ENCODE measurements around the gene TMEM126B. TPM values are rescaled to one million over a fixed set of nuclear protein-coding genes. Genes with fewer than 3 reads are reported as not detected.
A peak's percentile ranks its signal among the peaks of the same experiment; 100 is the strongest.

TMEM126B gene
- total RNA-seq, 4 donors from 2014 or later: 29.9 to 48.3 (median 42.6) TPM

DNA sequence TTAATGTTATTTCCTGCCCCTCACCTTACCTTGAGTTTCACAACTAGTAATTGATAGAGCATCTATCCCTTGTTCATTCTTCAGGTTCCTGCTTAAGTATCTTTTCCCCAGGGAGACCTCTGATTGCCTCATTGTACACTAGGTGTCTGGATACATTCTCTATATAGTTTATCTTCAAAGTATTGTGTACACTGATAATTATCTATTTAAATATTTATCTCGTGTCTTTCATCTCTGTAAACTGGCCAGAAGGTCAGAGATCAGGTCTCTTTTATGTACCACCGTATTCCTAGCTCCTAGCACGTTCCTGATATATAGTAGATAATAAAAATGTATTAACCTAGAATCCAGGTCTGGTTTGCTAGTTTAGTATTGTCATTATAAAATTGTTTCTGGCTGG, 6.4 kb downstream of the TMEM126B start:
- Histone ChIP-seq H3K9me3 (no peaks in the 10 kb centered on the region), H3K27ac (no peak overlapping the region), H3K4me1 (peaks cover 0 to 10% (median 3%) of the 10 kb centered on the region in 4 donors), H3K36me3 (peaks cover 0 to 39% (median 11%) of the 10 kb centered on the region in 4 donors), H3K27me3 (no peaks in the 10 kb centered on the region), H3K4me3 (no peak overlapping the region)
- intact Hi-C loops (cut with DNase I; ENCODE audit: low total_unique reads): no loop called here
- in situ Hi-C loops (cut with MboI; ENCODE audit: low pct_ligation_motif_present in 1 of 4, low pct_unique_long_range_greater_than_20kb in 1 of 4, low sequenced_read_pairs in 3 of 4): no loop called here
- TF ChIP-seq EP300 (IDR thresholded peaks at IDR 0.05; ENCODE audit: low read depth) (no peak), POLR2AphosphoS5 (IDR thresholded peaks at IDR 0.05) (no peak), POLR2A (IDR thresholded peaks at IDR 0.05) (no peak)
- TF ChIP-seq, protein P1, sequence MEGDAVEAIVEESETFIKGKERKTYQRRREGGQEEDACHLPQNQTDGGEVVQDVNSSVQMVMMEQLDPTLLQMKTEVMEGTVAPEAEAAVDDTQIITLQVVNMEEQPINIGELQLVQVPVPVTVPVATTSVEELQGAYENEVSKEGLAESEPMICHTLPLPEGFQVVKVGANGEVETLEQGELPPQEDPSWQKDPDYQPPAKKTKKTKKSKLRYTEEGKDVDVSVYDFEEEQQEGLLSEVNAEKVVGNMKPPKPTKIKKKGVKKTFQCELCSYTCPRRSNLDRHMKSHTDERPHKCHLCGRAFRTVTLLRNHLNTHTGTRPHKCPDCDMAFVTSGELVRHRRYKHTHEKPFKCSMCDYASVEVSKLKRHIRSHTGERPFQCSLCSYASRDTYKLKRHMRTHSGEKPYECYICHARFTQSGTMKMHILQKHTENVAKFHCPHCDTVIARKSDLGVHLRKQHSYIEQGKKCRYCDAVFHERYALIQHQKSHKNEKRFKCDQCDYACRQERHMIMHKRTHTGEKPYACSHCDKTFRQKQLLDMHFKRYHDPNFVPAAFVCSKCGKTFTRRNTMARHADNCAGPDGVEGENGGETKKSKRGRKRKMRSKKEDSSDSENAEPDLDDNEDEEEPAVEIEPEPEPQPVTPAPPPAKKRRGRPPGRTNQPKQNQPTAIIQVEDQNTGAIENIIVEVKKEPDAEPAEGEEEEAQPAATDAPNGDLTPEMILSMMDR (IDR thresholded peaks at IDR 0.05): no peak
- no peak for DNase-seq
- 74 to 79% methylated on average over 3 of the region's 3 CpGs for WGBS, 2 donors (ENCODE audit: low coverage in 1 of 2)

DNA sequence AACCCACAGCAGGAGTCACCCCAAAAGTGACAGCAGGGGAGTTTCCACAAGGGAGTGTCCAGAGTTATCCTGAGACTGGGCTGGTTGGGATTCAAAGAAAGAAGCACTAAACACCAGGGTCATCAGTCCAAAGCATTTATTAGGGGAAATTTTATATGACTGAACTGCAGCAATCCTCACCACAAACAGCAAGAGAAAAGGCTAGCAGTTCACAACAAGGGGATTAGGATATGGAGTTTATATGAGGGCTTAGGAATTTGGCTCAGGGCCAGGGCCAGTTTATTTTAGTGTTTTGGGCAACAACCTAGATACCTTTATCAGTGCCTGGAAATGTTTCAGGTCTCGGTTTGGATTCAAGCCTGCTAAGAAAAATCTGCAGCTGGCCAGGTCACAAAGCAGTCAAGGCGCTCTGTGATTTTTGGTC, 14.8 kb downstream of the TMEM126B start:
- WGBS, 2 donors (ENCODE audit: low coverage in 1 of 2): 47% methylated on average over 2 of the region's 2 CpGs; no CpG with 5 or more reads in 1 of the 2 donors
- intact Hi-C loops (cut with DNase I; ENCODE audit: low total_unique reads): no loop called here
- Histone ChIP-seq H3K4me3 (no peak overlapping the region), H3K9me3 (no peaks in the 10 kb centered on the region), H3K36me3 (no peaks in the 10 kb centered on the region), H3K27me3 (no peaks in the 10 kb centered on the region), H3K27ac (no peak overlapping the region), H3K4me1 (peaks cover 1 to 12% (median 6%) of the 10 kb centered on the region in 4 donors)
- TF ChIP-seq POLR2A (IDR thresholded peaks at IDR 0.05): no peak
- TF ChIP-seq, protein P1 (IDR thresholded peaks at IDR 0.05): no peak
- TF ChIP-seq POLR2AphosphoS5 (IDR thresholded peaks at IDR 0.05): no peak
- TF ChIP-seq EP300 (IDR thresholded peaks at IDR 0.05; ENCODE audit: low read depth): no peak
- in situ Hi-C loops (cut with MboI; ENCODE audit: low pct_ligation_motif_present in 1 of 4, low pct_unique_long_range_greater_than_20kb in 1 of 4, low sequenced_read_pairs in 3 of 4): no loop called here
- DNase-seq: peak; percentile 16

DNA sequence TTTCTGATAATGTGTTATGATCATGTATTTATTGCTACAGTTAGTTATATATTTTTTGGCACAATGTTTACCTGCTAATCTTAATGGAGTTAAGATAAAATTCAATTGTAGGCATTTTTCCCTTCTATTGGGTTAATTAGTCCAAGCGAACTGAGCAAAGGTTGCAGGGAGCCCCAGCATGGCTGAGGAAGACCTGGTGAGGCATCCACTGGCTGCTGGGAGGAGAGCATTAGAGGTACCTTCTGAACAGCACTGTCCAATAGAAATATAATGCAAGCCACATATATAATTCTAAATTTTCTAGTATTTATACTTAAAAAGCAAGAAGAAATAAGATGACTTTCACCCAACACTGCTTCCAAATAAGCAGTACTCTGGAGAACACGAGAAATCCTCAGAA, 18.7 kb downstream of the TMEM126B start:
- Histone ChIP-seq H3K36me3 (no peaks in the 10 kb centered on the region), H3K4me3 (peak overlapping the region; percentile 46 to 78 (median 56)), H3K9me3 (no peaks in the 10 kb centered on the region), H3K4me1 (peaks cover 10 to 32% (median 18%) of the 10 kb centered on the region in 4 donors), H3K27me3 (no peaks in the 10 kb centered on the region), H3K27ac (peak overlapping the region; percentile 82 to 91 (median 84))
- in situ Hi-C loops (cut with MboI; ENCODE audit: low pct_ligation_motif_present in 1 of 4, low pct_unique_long_range_greater_than_20kb in 1 of 4, low sequenced_read_pairs in 3 of 4): no loop called here
- TF ChIP-seq POLR2A (IDR thresholded peaks at IDR 0.05): no peak
- no peak for TF ChIP-seq EP300 (IDR thresholded peaks at IDR 0.05; ENCODE audit: low read depth)
- TF ChIP-seq POLR2AphosphoS5 (IDR thresholded peaks at IDR 0.05): no peak
- TF ChIP-seq, protein P1 (IDR thresholded peaks at IDR 0.05): no peak
- no peak for DNase-seq
- WGBS, 2 donors (ENCODE audit: low coverage in 1 of 2): 15 to 24% methylated on average over 2 of the region's 2 CpGs
- intact Hi-C loops (cut with DNase I; ENCODE audit: low total_unique reads): no loop called here

DNA sequence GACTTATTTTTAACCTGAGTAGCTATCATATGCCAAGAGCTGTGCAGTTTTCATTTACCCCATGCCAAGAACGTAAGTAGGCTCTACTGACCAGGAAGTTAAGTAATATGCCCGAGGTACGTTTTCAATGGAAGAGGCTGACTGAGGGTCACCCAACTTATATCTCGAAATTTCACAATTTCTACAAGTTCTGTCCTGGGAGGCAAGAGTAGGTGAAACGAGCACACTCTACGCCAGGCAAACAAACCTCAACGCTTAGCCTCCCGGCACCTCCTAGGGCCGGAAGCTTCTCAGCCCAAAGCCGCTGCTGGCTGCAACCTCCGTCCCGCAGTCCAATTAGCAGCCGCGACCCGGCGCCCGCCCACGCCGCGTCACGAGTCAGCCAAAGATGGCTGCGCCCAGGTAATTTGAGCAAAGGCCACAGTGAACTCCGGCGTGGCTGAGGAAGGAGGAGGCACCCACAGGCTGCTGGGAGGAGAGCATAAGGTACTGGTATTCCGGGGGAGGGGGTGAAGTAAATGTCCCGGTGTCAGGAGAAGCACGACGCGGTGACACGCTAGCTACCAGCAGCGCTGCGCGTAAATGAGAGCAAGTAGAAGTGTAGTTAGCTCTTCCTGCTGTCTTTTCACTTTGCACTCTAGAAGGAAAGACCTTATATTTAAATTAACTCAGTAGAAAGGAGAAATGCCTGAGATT, 19.4 kb downstream of the TMEM126B start, which contains the start of gene TMEM126A:
TMEM126A (plus strand) TSS at position 364 of the 696 bp plus-strand sequence. CDS start 2,289 bp downstream, outside the sequence.
- intact Hi-C loops (cut with DNase I; ENCODE audit: low total_unique reads): no loop called here
- in situ Hi-C loops (cut with MboI; ENCODE audit: low pct_ligation_motif_present in 1 of 4, low pct_unique_long_range_greater_than_20kb in 1 of 4, low sequenced_read_pairs in 3 of 4): no loop called here

More for the DNA sequence above, 19.4 kb downstream of the TMEM126B start, which contains the start of gene TMEM126A:
- Histone ChIP-seq H3K27ac (peak within 1 kb of the TSS; percentile 82 to 91 (median 84)), H3K4me1 (peaks cover 10 to 32% (median 18%) of the 10 kb centered on the region in 4 donors), H3K9me3 (no peaks in the 10 kb centered on the region), H3K27me3 (no peaks in the 10 kb centered on the region), H3K4me3 (peak within 1 kb of the TSS; percentile 46 to 78 (median 56)), H3K36me3 (no peaks in the 10 kb centered on the region)
- peak; percentile 92 for DNase-seq
- TF ChIP-seq, protein P1 (IDR thresholded peaks at IDR 0.05): no peak
- peak; percentile 85 to 92 (median 88) for TF ChIP-seq POLR2AphosphoS5 (IDR thresholded peaks at IDR 0.05)
- TF ChIP-seq EP300 (IDR thresholded peaks at IDR 0.05; ENCODE audit: low read depth): no peak
- TF ChIP-seq POLR2A (IDR thresholded peaks at IDR 0.05): peak; percentile 90
- WGBS, 2 donors (ENCODE audit: low coverage in 1 of 2): 0% methylated on average over 7 to 33 of the region's 33 CpGs

Data from transverse colon (tissue), 4 donors.